GM19452 (cell line): ENCODE measurements around the gene MAPK10.
"Not testable (repeated sequence)": the region's sequence is repeated elsewhere in the genome, so short reads cannot be mapped to it uniquely, and the experiment has no call there.

ENCODE experiments used
- ATAC-seq: cut with Tn5 transposase; IDR thresholded peaks from one replicate; pipeline ENCODE4 v1.9.1; 2021; ENCODE audit not compliant: unreplicated experiment

MAPK10 gene

GRCh38 chr4:86344127-86344526, 15.7 kb downstream of the MAPK10 start:
- no peak for ATAC-seq

- ATAC-seq, result no peak
These were observed 20.9 kb downstream of the MAPK10 start for GRCh38 chr4:86338989-86339388.

- no peak for ATAC-seq
These were observed 21.3 kb downstream of the MAPK10 start for GRCh38 chr4:86338521-86338920.

- no peak for ATAC-seq
These were observed 25.7 kb downstream of the MAPK10 start for GRCh38 chr4:86334020-86334750.

- ATAC-seq, result no peak
These were observed 26.6 kb downstream of the MAPK10 start for GRCh38 chr4:86333236-86333635.

GRCh38 chr4:86330961-86331742, 28.7 kb downstream of the MAPK10 start:
- no peak for ATAC-seq

- not testable (repeated sequence) for ATAC-seq
These were observed 29.4 kb downstream of the MAPK10 start for GRCh38 chr4:86330411-86330810.

- ATAC-seq, result no peak
These were observed 30.4 kb downstream of the MAPK10 start for GRCh38 chr4:86329431-86329830.

GRCh38 chr4:86326400-86326799, 33.5 kb downstream of the MAPK10 start:
- no peak for ATAC-seq

GRCh38 chr4:86319390-86319789, 40.5 kb downstream of the MAPK10 start:
- no peak for ATAC-seq

- no peak for ATAC-seq
These were observed 44.3 kb downstream of the MAPK10 start for GRCh38 chr4:86315579-86315978.

GRCh38 chr4:86313656-86314055, 46.2 kb downstream of the MAPK10 start:
- ATAC-seq, result no peak

- ATAC-seq, result no peak
These were observed 52.4 kb downstream of the MAPK10 start for GRCh38 chr4:86307432-86307831.

GRCh38 chr4:86306816-86307215, 53.0 kb downstream of the MAPK10 start:
- no peak for ATAC-seq

- ATAC-seq, result no peak
These were observed 57.0 kb downstream of the MAPK10 start for GRCh38 chr4:86302830-86303229.

- no peak for ATAC-seq
These were observed 57.6 kb downstream of the MAPK10 start for GRCh38 chr4:86302251-86302650.

GRCh38 chr4:86300516-86300915, 59.3 kb downstream of the MAPK10 start:
- no peak for ATAC-seq

- ATAC-seq, result no peak
These were observed 63.0 kb downstream of the MAPK10 start for GRCh38 chr4:86296865-86297264.

GRCh38 chr4:86294883-86295282, 65.0 kb downstream of the MAPK10 start:
- ATAC-seq, result no peak

- no peak for ATAC-seq
These were observed 68.7 kb downstream of the MAPK10 start for GRCh38 chr4:86291180-86291579.

GRCh38 chr4:86286726-86287125, 73.1 kb downstream of the MAPK10 start:
- ATAC-seq, result no peak

- ATAC-seq, result no peak
These were observed 76.5 kb downstream of the MAPK10 start for GRCh38 chr4:86283371-86283770.
